ENCODE data around the gene GALM. TPM values are rescaled to one million over a fixed set of nuclear protein-coding genes. Genes with fewer than 3 reads are reported as not detected.

GALM gene
- total and polyA plus RNA-seq, 2 of the 8 experiments (the other 6 are each of a cell fraction or from before 2014, with no cell fraction given) = 9.9 to 13.1 TPM

- TF ChIP-seq CBX5 (IDR thresholded peaks at IDR 0.05; ENCODE audit: low read depth, low read length) (no peak), SIN3A (conservative IDR thresholded peaks at IDR 0.05 in 1 of 2, IDR thresholded peaks at IDR 0.05 in 1 of 2; ENCODE audit: low read depth in 1 of 2, low read length in 2 of 2) (no peak)
These were observed 31.4 kb downstream of the GALM start (continued) for GRCh38 chr2:38697116-38697840.
